H9 (cell line): ENCODE data around the gene MACROD1. TPM values are rescaled to one million over a fixed set of nuclear protein-coding genes. Genes with fewer than 3 reads are reported as not detected.

ENCODE experiments used
- DNase-seq: peaks from one replicate; pipeline ENCODE4 v3.0.0-alpha.2; 2017
- H2AFZ ChIP-seq: one replicate; pipeline ENCODE4 v1.6.1; 2013; ENCODE audit warnings: mild to moderate bottlenecking, low read length, control low read depth, moderate library complexity
- H2AK5ac ChIP-seq: 2 replicates; pipeline ENCODE4 v1.6.1; 2013; ENCODE audit warnings: low read length, control low read depth, mixed read lengths; ENCODE audit not compliant: insufficient read length
- H2BK120ac ChIP-seq: one replicate; pipeline ENCODE4 v1.6.1; 2013; ENCODE audit warnings: low read depth, mild to moderate bottlenecking, low read length, control low read depth, inconsistent platforms; ENCODE audit not compliant: poor library complexity, severe bottlenecking
- H2BK12ac ChIP-seq: 2 replicates; pipeline ENCODE4 v1.6.1; 2013; ENCODE audit warnings: low read length, control low read depth, mixed read lengths, low read depth; ENCODE audit not compliant: insufficient read length
- H2BK15ac ChIP-seq: 2 replicates; pipeline ENCODE4 v1.6.1; 2013; ENCODE audit warnings: low read depth, low read length, control low read depth
- H2BK20ac ChIP-seq: one replicate; pipeline ENCODE4 v1.6.1; 2013; ENCODE audit warnings: low read depth, mild to moderate bottlenecking, low read length, control low read depth, inconsistent platforms; ENCODE audit not compliant: poor library complexity, severe bottlenecking
- H2BK5ac ChIP-seq: 2 replicates; pipeline ENCODE4 v1.6.1; 2013; ENCODE audit warnings: low read length, control low read depth, mixed read lengths; ENCODE audit not compliant: insufficient read length
- H3K14ac ChIP-seq: 2 replicates; pipeline ENCODE4 v1.6.1; 2013; ENCODE audit warnings: low read length, control low read depth; ENCODE audit not compliant: insufficient read depth
- H3K18ac ChIP-seq: 2 replicates; pipeline ENCODE4 v1.6.1; 2013; ENCODE audit warnings: low read depth, mild to moderate bottlenecking, mixed read lengths, low read length, control low read depth; ENCODE audit not compliant: insufficient read length
- H3K23ac ChIP-seq: 2 replicates; pipeline ENCODE4 v1.6.1; 2013; ENCODE audit warnings: low read length, control low read depth, mixed read lengths, low read depth; ENCODE audit not compliant: insufficient read length
- H3K23me2 ChIP-seq: 2 replicates; pipeline ENCODE4 v1.6.1; 2013; ENCODE audit warnings: low read depth, mild to moderate bottlenecking, mixed read lengths, low read length, control low read depth; ENCODE audit not compliant: insufficient read length, poor library complexity, severe bottlenecking
- H3K27ac ChIP-seq: 2 replicates; pipeline ENCODE4 v1.5.1; 2013; ENCODE audit warnings: low read length, control low read depth, mixed read lengths, low read depth; ENCODE audit not compliant: insufficient read length
- H3K27me3 ChIP-seq: 2 replicates; pipeline ENCODE4 v1.6.1; 2013; ENCODE audit warnings: low read length, control low read depth, inconsistent platforms; ENCODE audit not compliant: insufficient read depth
- H3K4ac ChIP-seq: 2 replicates; pipeline ENCODE4 v1.6.1; 2013; ENCODE audit warnings: low read depth, mild to moderate bottlenecking, control low read depth, inconsistent platforms, low read length, moderate library complexity
- H3K4me1 ChIP-seq: 2 replicates; pipeline ENCODE4 v1.6.1; 2013; ENCODE audit warnings: low read length, control low read depth, inconsistent platforms; ENCODE audit not compliant: insufficient read depth
- H3K4me2 ChIP-seq: 2 replicates; pipeline ENCODE4 v1.6.1; 2013; ENCODE audit warnings: low read length, control low read depth, mixed read lengths; ENCODE audit not compliant: insufficient read length, insufficient read depth
- H3K56ac ChIP-seq: 2 replicates; pipeline ENCODE4 v1.6.1; 2013; ENCODE audit warnings: low read depth, mild to moderate bottlenecking, mixed read lengths, low read length, control low read depth; ENCODE audit not compliant: insufficient read length
- H3K79me1 ChIP-seq: 2 replicates; pipeline ENCODE4 v1.6.1; 2013; ENCODE audit warnings: low read depth, mild to moderate bottlenecking, moderate library complexity, low read length, control low read depth, inconsistent platforms; ENCODE audit not compliant: insufficient read depth, poor library complexity, severe bottlenecking
- H3K79me2 ChIP-seq: 2 replicates; pipeline ENCODE4 v1.6.1; 2013; ENCODE audit warnings: low read length, control low read depth, inconsistent platforms; ENCODE audit not compliant: insufficient read depth
- H3K9ac ChIP-seq: 2 replicates; pipeline ENCODE4 v1.6.1; 2013; ENCODE audit warnings: low read length, control low read depth, mixed read lengths; ENCODE audit not compliant: insufficient read length; ENCODE audit errors: extremely low read depth
- H3K9me3 ChIP-seq: one replicate; pipeline ENCODE4 v1.6.1; 2013; ENCODE audit warnings: low read depth, low read length, inconsistent platforms; ENCODE audit not compliant: control insufficient read depth
- H3T11ph ChIP-seq: one replicate; pipeline ENCODE4 v1.6.1; 2013; ENCODE audit warnings: mild to moderate bottlenecking, low read length, control low read depth, inconsistent platforms
- H4K20me1 ChIP-seq: one replicate; pipeline ENCODE4 v1.6.1; 2013; ENCODE audit not compliant: control insufficient read depth, insufficient read length, insufficient read depth
- H4K5ac ChIP-seq: 2 replicates; pipeline ENCODE4 v1.6.1; 2013; ENCODE audit warnings: low read depth, mild to moderate bottlenecking, mixed read lengths, low read length, control low read depth; ENCODE audit not compliant: insufficient read length
- H4K8ac ChIP-seq: replicated peaks from 2 replicates; pipeline ENCODE4 v1.6.1; 2013; ENCODE audit warnings: low read length, control low read depth, mixed read lengths, low read depth; ENCODE audit not compliant: insufficient read length
- H4K91ac ChIP-seq: 2 replicates; pipeline ENCODE4 v1.6.1; 2013; ENCODE audit warnings: low read depth, mild to moderate bottlenecking, moderate library complexity, mixed read lengths, low read length, control low read depth; ENCODE audit not compliant: insufficient read length
- H3K27ac Mint-ChIP-seq, 3 experiments: 2 replicates in 2 of 3; 3 replicates in 1 of 3; pipeline ENCODE4 v1.8.0; 2020 to 2021; ENCODE audit warnings: mixed read lengths in 3 of 3, mild to moderate bottlenecking in 1 of 3, moderate library complexity in 1 of 3
- H3K27me3 Mint-ChIP-seq: 2 replicates; pipeline ENCODE4 v1.8.0; 2021; ENCODE audit warnings: low read depth, mild to moderate bottlenecking, moderate library complexity, mixed read lengths
- H3K36me3 Mint-ChIP-seq, 3 experiments: 2 replicates in 2 of 3; 3 replicates in 1 of 3; pipeline ENCODE4 v1.8.0; 2020 to 2021; ENCODE audit warnings: low read depth in 3 of 3, mixed read lengths in 3 of 3; ENCODE audit not compliant: insufficient read depth in 1 of 3
- H3K4me1 Mint-ChIP-seq, 2 experiments: 2 replicates each; pipeline ENCODE4 v1.8.0; 2020; ENCODE audit warnings: mixed read lengths in 2 of 2
- H3K4me3 Mint-ChIP-seq, 2 experiments: 2 replicates in 1 of 2; 3 replicates in 1 of 2; pipeline ENCODE4 v1.8.0; 2020 to 2021; ENCODE audit warnings: mild to moderate bottlenecking in 2 of 2, mixed read lengths in 2 of 2, moderate library complexity in 1 of 2
- H3K9me3 Mint-ChIP-seq, 2 experiments: 2 replicates in 1 of 2; 3 replicates in 1 of 2; pipeline ENCODE4 v1.8.0; 2020; ENCODE audit warnings: mild to moderate bottlenecking in 2 of 2, mixed read lengths in 2 of 2, moderate library complexity in 1 of 2
- WGBS: extraction: QIAGEN DNeasy Blood & Tissue Kit; methylation state at CpG from one replicate; pipeline ENCODE4 v1.1.7; 2013; ENCODE audit warnings: missing lambda C conversion rate, low lambda C conversion rate, mixed read lengths; ENCODE audit not compliant: insufficient read length; ENCODE audit errors: extremely low coverage; 5-methylcytosine and 5-hydroxymethylcytosine counted together
- total RNA-seq: library from RNA; stranded (reverse); gene quantifications from 2 replicates; pipeline ENCODE4 v1.2.1, GENCODE V29; 2021
- TF ChIP-seq, protein P1 (sequence below): fragments of 200-600 bp; sonication (generic); conservative IDR thresholded peaks from 3 replicates; pipeline ENCODE4 v1.8.0; 2021; ENCODE audit warnings: antibody characterized with exemption, mild to moderate bottlenecking

Gene MACROD1
- total RNA-seq, 1 experiment from 2014 or later: 21.2 TPM

DNA sequence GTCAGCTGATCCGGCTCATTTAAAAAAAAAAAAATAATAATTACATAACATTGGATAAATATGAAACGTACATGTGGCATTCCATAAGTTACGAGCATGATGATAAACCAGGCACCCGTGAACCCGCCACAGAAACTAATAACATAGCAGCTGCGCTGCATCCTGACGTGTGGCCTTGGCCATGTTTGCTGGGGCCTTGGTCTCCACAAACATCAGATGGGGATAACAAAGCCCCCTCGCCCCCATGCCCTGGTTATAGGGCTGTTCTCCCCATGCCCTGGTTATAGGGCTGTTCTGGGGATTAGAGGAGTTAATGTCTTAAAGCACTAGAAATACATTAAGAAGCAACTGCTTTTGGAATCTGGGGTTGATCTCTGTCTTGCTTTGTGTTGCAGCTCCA, 93.5 kb downstream of the MACROD1 start:
- Histone ChIP-seq H3K23me2 (no peaks in the 10 kb centered on the region), H3T11ph (no peak overlapping the region), H3K23ac (no peak overlapping the region), H3K18ac (no peak overlapping the region), H3K14ac (no peak overlapping the region), H2BK12ac (no peak overlapping the region), H3K9me3 (no peaks in the 10 kb centered on the region), H4K20me1 (peaks cover 7% of the 10 kb centered on the region), H2BK120ac (no peak overlapping the region), H4K91ac (no peak overlapping the region), H2BK15ac (no peak overlapping the region), H3K9ac (no peak overlapping the region), H4K8ac (no peak overlapping the region), H3K4me2 (no peak overlapping the region), H3K4ac (no peak overlapping the region), H3K27ac (no peak overlapping the region), H3K56ac (no peak overlapping the region), H2AK5ac (no peak overlapping the region), H4K5ac (no peak overlapping the region), H3K4me1 (no peaks in the 10 kb centered on the region), H3K27me3 (peaks cover 8% of the 10 kb centered on the region; the same call in 1 of the 2 replicates), H3K79me1 (no peaks in the 10 kb centered on the region), H2BK5ac (no peak overlapping the region), H3K79me2 (no peaks in the 10 kb centered on the region), H2BK20ac (no peak overlapping the region), H2AFZ (no peak overlapping the region)
- TF ChIP-seq, protein P1, sequence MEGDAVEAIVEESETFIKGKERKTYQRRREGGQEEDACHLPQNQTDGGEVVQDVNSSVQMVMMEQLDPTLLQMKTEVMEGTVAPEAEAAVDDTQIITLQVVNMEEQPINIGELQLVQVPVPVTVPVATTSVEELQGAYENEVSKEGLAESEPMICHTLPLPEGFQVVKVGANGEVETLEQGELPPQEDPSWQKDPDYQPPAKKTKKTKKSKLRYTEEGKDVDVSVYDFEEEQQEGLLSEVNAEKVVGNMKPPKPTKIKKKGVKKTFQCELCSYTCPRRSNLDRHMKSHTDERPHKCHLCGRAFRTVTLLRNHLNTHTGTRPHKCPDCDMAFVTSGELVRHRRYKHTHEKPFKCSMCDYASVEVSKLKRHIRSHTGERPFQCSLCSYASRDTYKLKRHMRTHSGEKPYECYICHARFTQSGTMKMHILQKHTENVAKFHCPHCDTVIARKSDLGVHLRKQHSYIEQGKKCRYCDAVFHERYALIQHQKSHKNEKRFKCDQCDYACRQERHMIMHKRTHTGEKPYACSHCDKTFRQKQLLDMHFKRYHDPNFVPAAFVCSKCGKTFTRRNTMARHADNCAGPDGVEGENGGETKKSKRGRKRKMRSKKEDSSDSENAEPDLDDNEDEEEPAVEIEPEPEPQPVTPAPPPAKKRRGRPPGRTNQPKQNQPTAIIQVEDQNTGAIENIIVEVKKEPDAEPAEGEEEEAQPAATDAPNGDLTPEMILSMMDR: no peak
- H3K4me1 Mint-ChIP-seq: peaks cover 11 to 29% of the 10 kb centered on the region in 2 experiments
- no peaks in the 10 kb centered on the region for H3K9me3 Mint-ChIP-seq
- H3K36me3 Mint-ChIP-seq: no peaks in the 10 kb centered on the region
- no CpG with 5 or more reads among the region's 8 CpGs for WGBS
- DNase-seq: no peak
- H3K4me3 Mint-ChIP-seq: no peak overlapping the region
- no peak overlapping the region for H3K27ac Mint-ChIP-seq
- peaks cover 67% of the 10 kb centered on the region for H3K27me3 Mint-ChIP-seq
